GM12878 (cell line): ENCODE results near the gene CSTPP1. TPM values are rescaled to one million over a fixed set of nuclear protein-coding genes. Genes with fewer than 3 reads are reported as not detected.

Experiments
- ATAC-seq: fragments of 200-7000 bp; cut with Tn5 transposase; 3 replicates; pipeline ENCODE4 v1.9.1; 2020; ENCODE audit warnings: mild to moderate bottlenecking, moderate library complexity
- BruUV-seq: library from RNA; stranded (reverse); fragments of 400-500 nt; replicated peaks from 2 replicates; lab custom pipeline; 2021; lab: Mats Ljungman, UMichigan
- CTCF ChIA-PET: fragments of 300-600 bp; sonication (Branson Sonifier 250); formaldehyde crosslinking; extraction: SDS; loops from one replicate; lab custom pipeline; 2021; ENCODE audit warnings: inconsistent platforms; lab: Yijun Ruan, JAX
- POLR2A ChIA-PET: fragments of 350-600 bp; formaldehyde crosslinking; extraction: SDS; loops from one replicate; lab custom pipeline; 2021; ENCODE audit warnings: inconsistent platforms; lab: Charles Lee
- RAD21 ChIA-PET: fragments of 300-600 bp; sonication (Branson Sonifier 250); formaldehyde crosslinking; loops from one replicate; lab custom pipeline; 2023; ENCODE audit warnings: antibody characterized with exemption; ENCODE audit not compliant: unreplicated experiment; lab: Charles Lee
- SMC1A ChIA-PET: fragments of 300-600 bp; sonication (Branson Sonifier 250); formaldehyde crosslinking; loops from one replicate; lab custom pipeline; 2023; ENCODE audit not compliant: unreplicated experiment, uncharacterized antibody; lab: Charles Lee
- DNase-seq: peaks from one replicate; pipeline ENCODE4 v3.0.0-alpha.2; 2011; ENCODE audit warnings: low read depth, low spot score
- FAIRE-seq: peaks from 3 replicates; lab custom pipeline; 2011; peaks lifted over from hg19 to GRCh38; lab: Jason Lieb, UNC
- H2AFZ ChIP-seq: 2 replicates; pipeline ENCODE4 v1.6.0; 2011; ENCODE audit warnings: low read depth, low read length, control low read depth; ENCODE audit not compliant: control insufficient read depth
- H3K27ac ChIP-seq: 2 replicates; pipeline ENCODE4 v1.5.1; 2011; ENCODE audit warnings: control low read depth; ENCODE audit not compliant: control insufficient read depth, insufficient read depth
- H3K27me3 ChIP-seq, 2 experiments: replicated peaks in 1 of 2; 2 replicates each; pipeline versions ENCODE4 v1.6.0 to v1.6.1; 2011; ENCODE audit warnings: low read length in 1 of 2; ENCODE audit not compliant: control insufficient read depth in 2 of 2, insufficient read depth in 2 of 2
- H3K36me3 ChIP-seq, 2 experiments: 2 replicates each; pipeline ENCODE4 v1.5.1; 2011; ENCODE audit warnings: low read length in 1 of 2; ENCODE audit not compliant: control insufficient read depth in 2 of 2, insufficient read depth in 2 of 2
- H3K4me1 ChIP-seq: 2 replicates; pipeline ENCODE4 v1.6.1; 2011; ENCODE audit warnings: mild to moderate bottlenecking, low read length, moderate library complexity, mixed read lengths; ENCODE audit not compliant: control insufficient read depth, insufficient read depth
- H3K4me2 ChIP-seq: 2 replicates; pipeline ENCODE4 v1.6.0; 2011; ENCODE audit warnings: control low read depth; ENCODE audit not compliant: control insufficient read depth, insufficient read depth
- H3K4me3 ChIP-seq: fragments of 200-600 bp; sonication (generic); 2 replicates; pipeline ENCODE4 v1.5.1; 2016
- H3K79me2 ChIP-seq: 2 replicates; pipeline ENCODE4 v1.6.0; 2011; ENCODE audit warnings: low read length; ENCODE audit not compliant: control insufficient read depth, insufficient read depth
- H3K9ac ChIP-seq: 2 replicates; pipeline ENCODE4 v1.8.0; 2011; ENCODE audit warnings: low read length, control low read depth, mixed read lengths; ENCODE audit not compliant: control insufficient read depth, insufficient read depth
- H3K9me3 ChIP-seq: replicated peaks from 3 replicates; pipeline ENCODE4 v1.5.1; 2011; ENCODE audit warnings: mild to moderate bottlenecking, low read length; ENCODE audit not compliant: control insufficient read depth, insufficient read depth
- H4K20me1 ChIP-seq: 2 replicates; pipeline ENCODE4 v1.6.0; 2011; ENCODE audit not compliant: control insufficient read depth, insufficient read depth
- ATF2 ChIP-seq: IDR thresholded peaks from 2 replicates; pipeline ENCODE4 v1.6.1; 2012; ENCODE audit warnings: low read length, inconsistent platforms
- BACH1 ChIP-seq: fragments of 450-650 bp; IDR thresholded peaks from 2 replicates; pipeline ENCODE4 v1.6.1; 2017; ENCODE audit warnings: mild to moderate bottlenecking, borderline replicate concordance
- CBFB ChIP-seq: IDR thresholded peaks from 2 replicates; pipeline ENCODE4 v1.6.1; 2016; ENCODE audit warnings: antibody characterized with exemption, low read depth
- ETV6 ChIP-seq, 2 experiments: fragments of 450-650 bp in 1 of 2; IDR thresholded peaks in 1 of 2; conservative IDR thresholded peaks in 1 of 2; 2 replicates each; pipeline ENCODE4 v1.6.1; 2014; ENCODE audit warnings: antibody characterized with exemption in 1 of 2, borderline replicate concordance in 1 of 2, low read depth in 1 of 2, mild to moderate bottlenecking in 1 of 2, moderate library complexity in 1 of 2
- HSF1 ChIP-seq: fragments of 150-350 bp; IDR thresholded peaks from 2 replicates; pipeline ENCODE4 v1.6.1; 2014; ENCODE audit warnings: mild to moderate bottlenecking, low read depth, low read length
- RELA ChIP-seq: fragments of 450-650 bp; IDR thresholded peaks from 2 replicates; pipeline ENCODE4 v1.8.0; 2014; ENCODE audit warnings: borderline replicate concordance; ENCODE audit not compliant: partially characterized antibody
- RUNX3 ChIP-seq: IDR thresholded peaks from 2 replicates; pipeline ENCODE4 v1.6.1; 2012; ENCODE audit warnings: low read length, inconsistent platforms
- STAT1 ChIP-seq: fragments of 450-650 bp; conservative IDR thresholded peaks from 2 replicates; pipeline ENCODE4 v1.6.1; 2014; ENCODE audit warnings: antibody characterized with exemption, mild to moderate bottlenecking
- YY1 ChIP-seq: IDR thresholded peaks from 2 replicates; pipeline ENCODE4 v1.6.1; 2011; ENCODE audit warnings: low read depth, mild to moderate bottlenecking, low read length
- ZBTB40 ChIP-seq: fragments of 450-650 bp; IDR thresholded peaks from 2 replicates; pipeline ENCODE4 v1.6.1; 2016; ENCODE audit warnings: mild to moderate bottlenecking, moderate library complexity, borderline replicate concordance
- WGBS: methylation state at CpG from one replicate; pipeline ENCODE4 v1.1.6; 2016; ENCODE audit warnings: low lambda C conversion rate; ENCODE audit not compliant: insufficient replicate concordance, insufficient coverage; ENCODE audit errors: missing lambda C conversion rate; 5-methylcytosine and 5-hydroxymethylcytosine counted together
- in situ Hi-C: fragments of 300-500 bp; cut with MboI; formaldehyde crosslinking; loops from 9 replicates; pipeline ENCODE4 v1.14.3; 2018; ENCODE audit warnings: mixed read lengths
- intact Hi-C: fragments of 100-400 bp; cut with micrococcal nuclease; formaldehyde crosslinking; loops from one replicate; pipeline ENCODE4 v1.14.2; 2022; ENCODE audit not compliant: unreplicated experiment
- polyA plus RNA-seq, 11 experiments: library from polyadenylated mRNA; depleted of rRNA in 4 of 11; unstranded in 6 of 11; stranded (reverse) in 5 of 11; fragments of >200 nt; fragmentation: Nextera tagmentation in 4 of 11; fragmentation: Illumina TruSeq in 1 of 11; extraction: Ambion mirVana in 4 of 11; extraction: Trizol in 1 of 11; gene quantifications; 1 replicate in 1 of 11; 2 replicates in 10 of 11; pipeline versions ENCODE4 v1.2.1 to v1.2.3, GENCODE V29; 2011 to 2016; ENCODE audit warnings: inconsistent platforms in 2 of 11, missing spikeins in 2 of 11, low read depth in 1 of 11
- total RNA-seq, 4 experiments: library from RNA; depleted of rRNA in 3 of 4; stranded (reverse); fragments of >200 nt in 3 of 4; fragmentation: Illumina TruSeq in 1 of 4; extraction: Trizol in 1 of 4; gene quantifications; 2 replicates each; pipeline versions ENCODE4 v1.2.1 to v1.2.3, GENCODE V29; 2013 to 2021
- TF ChIP-seq, protein P1 (sequence below): fragments of 450-650 bp; IDR thresholded peaks from 2 replicates; pipeline ENCODE4 v1.6.1; 2017; ENCODE audit warnings: mild to moderate bottlenecking, moderate library complexity
- TF ChIP-seq, protein P2 (sequence below): fragments of 450-650 bp; IDR thresholded peaks from 2 replicates; pipeline ENCODE4 v1.6.1; 2014; ENCODE audit warnings: mild to moderate bottlenecking

CSTPP1 gene
- total and polyA plus RNA-seq, 10 of the 15 experiments (the other 5 are each of a cell fraction or from before 2014, with no cell fraction given): 7.1 to 23.4 (median 17.5) TPM

DNA sequence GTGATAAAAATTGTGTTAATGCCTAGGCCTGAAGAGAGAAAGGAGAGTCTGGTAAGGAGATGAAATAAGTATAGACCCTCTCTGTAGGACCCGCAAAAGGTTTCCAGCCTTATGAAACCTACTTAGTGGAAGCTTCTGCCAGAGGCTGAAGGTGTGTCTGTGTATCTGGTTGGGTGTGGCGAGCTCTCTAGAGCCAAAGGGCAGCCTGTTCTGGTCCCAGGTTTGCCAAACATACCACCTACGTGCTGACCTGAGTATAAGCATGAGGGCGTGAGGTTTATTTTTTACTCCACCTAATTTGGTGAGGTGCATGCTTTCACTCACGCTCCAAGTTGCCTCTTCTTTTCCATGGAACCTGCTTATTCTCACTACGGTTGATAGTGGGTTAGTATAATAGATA, 5.6 kb downstream of the CSTPP1 start:
- RAD21 ChIA-PET: no interaction called here
- no peak overlapping the region for H3K9ac ChIP-seq
- FAIRE-seq (no peak), ATAC-seq (no peak), DNase-seq (no peak)
- H3K9me3 ChIP-seq: no peaks in the 10 kb centered on the region
- H3K79me2 ChIP-seq: no peaks in the 10 kb centered on the region; the same call in 1 of the 2 replicates
- H3K27me3 ChIP-seq: no peaks in the 10 kb centered on the region
- CTCF ChIA-PET: interaction anchor here (1.2 to 1.7 kb wide), 4 partner anchors 10 to 220 kb away, joined by 3 to 5 read pairs (median 4); no protein-coding TSS in a partner anchor
- H3K4me2 ChIP-seq: no peak overlapping the region
- in situ Hi-C loops: no loop called here
- intact Hi-C loops: no loop called here
- over 99% methylated on average over 6 of the region's 6 CpGs for WGBS
- no peaks in the 10 kb centered on the region for H4K20me1 ChIP-seq
- no peak overlapping the region for H2AFZ ChIP-seq
- SMC1A ChIA-PET: interaction anchor here (0.7 to 1.6 kb wide), 3 partner anchors 41 to 203 kb away, joined by 3 to 4 read pairs (median 3); no protein-coding TSS in a partner anchor
- H3K27ac ChIP-seq: no peak overlapping the region
- no peaks in the 10 kb centered on the region for H3K36me3 ChIP-seq
- no TSS peak for BruUV-seq
- H3K4me1 ChIP-seq: no peaks in the 10 kb centered on the region
- H3K4me3 ChIP-seq: no peak overlapping the region
- POLR2A ChIA-PET: no interaction called here
- no peak for TF ChIP-seq RELA
- TF ChIP-seq HSF1: no peak
- TF ChIP-seq, protein P1, sequence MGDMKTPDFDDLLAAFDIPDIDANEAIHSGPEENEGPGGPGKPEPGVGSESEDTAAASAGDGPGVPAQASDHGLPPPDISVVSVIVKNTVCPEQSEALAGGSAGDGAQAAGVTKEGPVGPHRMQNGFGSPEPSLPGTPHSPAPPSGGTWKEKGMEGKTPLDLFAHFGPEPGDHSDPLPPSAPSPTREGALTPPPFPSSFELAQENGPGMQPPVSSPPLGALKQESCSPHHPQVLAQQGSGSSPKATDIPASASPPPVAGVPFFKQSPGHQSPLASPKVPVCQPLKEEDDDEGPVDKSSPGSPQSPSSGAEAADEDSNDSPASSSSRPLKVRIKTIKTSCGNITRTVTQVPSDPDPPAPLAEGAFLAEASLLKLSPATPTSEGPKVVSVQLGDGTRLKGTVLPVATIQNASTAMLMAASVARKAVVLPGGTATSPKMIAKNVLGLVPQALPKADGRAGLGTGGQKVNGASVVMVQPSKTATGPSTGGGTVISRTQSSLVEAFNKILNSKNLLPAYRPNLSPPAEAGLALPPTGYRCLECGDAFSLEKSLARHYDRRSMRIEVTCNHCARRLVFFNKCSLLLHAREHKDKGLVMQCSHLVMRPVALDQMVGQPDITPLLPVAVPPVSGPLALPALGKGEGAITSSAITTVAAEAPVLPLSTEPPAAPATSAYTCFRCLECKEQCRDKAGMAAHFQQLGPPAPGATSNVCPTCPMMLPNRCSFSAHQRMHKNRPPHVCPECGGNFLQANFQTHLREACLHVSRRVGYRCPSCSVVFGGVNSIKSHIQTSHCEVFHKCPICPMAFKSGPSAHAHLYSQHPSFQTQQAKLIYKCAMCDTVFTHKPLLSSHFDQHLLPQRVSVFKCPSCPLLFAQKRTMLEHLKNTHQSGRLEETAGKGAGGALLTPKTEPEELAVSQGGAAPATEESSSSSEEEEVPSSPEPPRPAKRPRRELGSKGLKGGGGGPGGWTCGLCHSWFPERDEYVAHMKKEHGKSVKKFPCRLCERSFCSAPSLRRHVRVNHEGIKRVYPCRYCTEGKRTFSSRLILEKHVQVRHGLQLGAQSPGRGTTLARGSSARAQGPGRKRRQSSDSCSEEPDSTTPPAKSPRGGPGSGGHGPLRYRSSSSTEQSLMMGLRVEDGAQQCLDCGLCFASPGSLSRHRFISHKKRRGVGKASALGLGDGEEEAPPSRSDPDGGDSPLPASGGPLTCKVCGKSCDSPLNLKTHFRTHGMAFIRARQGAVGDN: no peak
- no peak for TF ChIP-seq ATF2
- TF ChIP-seq, protein P2, sequence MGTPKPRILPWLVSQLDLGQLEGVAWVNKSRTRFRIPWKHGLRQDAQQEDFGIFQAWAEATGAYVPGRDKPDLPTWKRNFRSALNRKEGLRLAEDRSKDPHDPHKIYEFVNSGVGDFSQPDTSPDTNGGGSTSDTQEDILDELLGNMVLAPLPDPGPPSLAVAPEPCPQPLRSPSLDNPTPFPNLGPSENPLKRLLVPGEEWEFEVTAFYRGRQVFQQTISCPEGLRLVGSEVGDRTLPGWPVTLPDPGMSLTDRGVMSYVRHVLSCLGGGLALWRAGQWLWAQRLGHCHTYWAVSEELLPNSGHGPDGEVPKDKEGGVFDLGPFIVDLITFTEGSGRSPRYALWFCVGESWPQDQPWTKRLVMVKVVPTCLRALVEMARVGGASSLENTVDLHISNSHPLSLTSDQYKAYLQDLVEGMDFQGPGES: no peak
- no peak for TF ChIP-seq ETV6 (conservative IDR thresholded peaks at IDR 0.05 in 1 of 2, IDR thresholded peaks at IDR 0.05 in 1 of 2; ENCODE audit: borderline replicate concordance in 1 of 2, low read depth in 1 of 2)
- no peak for TF ChIP-seq BACH1
- no peak for TF ChIP-seq STAT1
- no peak for TF ChIP-seq CBFB
- TF ChIP-seq RUNX3: no peak
- TF ChIP-seq ZBTB40: no peak
- no peak for TF ChIP-seq YY1
